Activated naive CD4-positive, alpha-beta T cell treated with anti-CD3 and anti-CD28 coated beads, Interleukin-2, amount 50 U/mL, for 16 hours (primary cell): ENCODE results near the gene C6orf118.

Source experiments
- DNase-seq: peaks from one replicate; pipeline ENCODE4 v3.0.0-alpha.2; 2020

The C6orf118 gene

GRCh38 chr6:165308926-165309731 lies at the start of gene C6orf118:
C6orf118 (minus strand) TSS chr6:165309605; CDS start chr6:165309586, 19 bp downstream.
- DNase-seq: no peak

GRCh38 chr6:165345700-165346099 lies 36.3 kb upstream of the C6orf118 start:
- no peak for DNase-seq

DNA sequence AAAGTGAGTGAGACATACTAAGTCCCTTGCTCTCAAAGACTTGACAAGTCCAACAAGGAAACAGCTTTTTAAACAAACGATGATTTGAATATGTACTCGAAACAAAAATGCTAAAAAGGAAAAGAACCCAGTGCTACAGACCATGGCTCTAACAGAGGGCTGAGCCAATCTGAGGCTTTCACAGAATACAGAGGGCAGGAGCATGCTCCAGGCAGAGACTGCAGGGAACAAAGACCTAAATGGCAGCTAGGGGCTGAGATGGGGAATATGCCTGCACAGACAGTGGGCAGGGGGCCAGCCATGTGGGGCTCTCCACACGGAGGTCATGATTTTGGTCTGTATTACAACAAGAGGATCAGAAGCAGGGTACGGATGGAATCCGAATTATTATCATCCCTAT lies 31.1 kb upstream of the C6orf118 start:
- no peak for DNase-seq

- DNase-seq: no peak
Measured at GRCh38 chr6:165325609-165326008, 16.2 kb upstream of the C6orf118 start.

DNA sequence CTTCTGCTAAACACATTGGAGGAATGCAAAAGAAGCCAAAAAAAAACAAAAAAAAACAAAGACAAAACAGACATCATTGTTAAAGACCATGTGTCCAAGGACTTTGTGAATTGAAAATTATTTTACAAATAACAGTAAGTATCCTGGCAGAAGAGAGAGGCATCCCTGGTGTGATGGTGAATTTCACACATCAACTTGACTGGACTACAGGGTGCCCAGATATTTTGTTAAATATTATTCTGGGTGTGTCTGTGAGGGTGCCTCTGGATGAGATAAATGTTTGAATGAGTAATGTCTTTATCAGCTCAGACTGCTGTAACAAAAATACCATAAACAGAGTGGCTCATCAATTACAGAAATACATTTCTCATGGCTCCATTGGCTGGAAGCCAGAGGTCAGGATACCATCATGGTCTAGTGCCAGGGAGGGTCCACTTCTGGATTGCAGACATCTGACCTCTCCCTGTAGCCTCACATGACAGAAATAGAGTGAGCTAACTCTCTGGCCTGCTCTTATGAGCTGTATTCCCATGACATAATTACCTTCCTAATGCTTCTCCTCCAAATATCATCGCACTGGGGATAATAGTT lies 12.2 kb upstream of the C6orf118 start:
- no peak for DNase-seq

DNA sequence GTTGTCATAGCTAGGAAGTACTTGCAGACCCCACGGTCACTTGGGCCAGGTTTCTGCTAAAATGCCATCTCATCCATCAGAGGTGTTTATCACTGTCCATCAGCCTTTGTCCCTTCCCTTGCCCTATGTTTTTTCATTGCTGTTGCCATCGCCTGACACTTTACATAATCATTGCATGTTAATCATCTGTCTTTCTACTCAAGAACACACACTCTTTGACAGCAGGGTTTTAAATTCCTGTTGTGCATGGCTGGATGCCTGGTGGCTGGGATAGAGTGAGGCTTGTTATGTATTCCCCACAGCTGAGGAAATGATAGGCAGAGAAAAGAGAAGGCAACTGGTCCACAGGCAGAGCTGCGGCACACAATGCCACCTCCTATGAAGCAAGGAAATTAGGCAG lies 11.7 kb upstream of the C6orf118 start:
- no peak for DNase-seq

- DNase-seq: no peak
Measured at GRCh38 chr6:165317723-165318122, 8.3 kb upstream of the C6orf118 start.

GRCh38 chr6:165306955-165307354 lies 2.5 kb downstream of the C6orf118 start:
- DNase-seq: no peak

GRCh38 chr6:165301372-165302246 lies 7.8 kb downstream of the C6orf118 start:
- no peak for DNase-seq

DNA sequence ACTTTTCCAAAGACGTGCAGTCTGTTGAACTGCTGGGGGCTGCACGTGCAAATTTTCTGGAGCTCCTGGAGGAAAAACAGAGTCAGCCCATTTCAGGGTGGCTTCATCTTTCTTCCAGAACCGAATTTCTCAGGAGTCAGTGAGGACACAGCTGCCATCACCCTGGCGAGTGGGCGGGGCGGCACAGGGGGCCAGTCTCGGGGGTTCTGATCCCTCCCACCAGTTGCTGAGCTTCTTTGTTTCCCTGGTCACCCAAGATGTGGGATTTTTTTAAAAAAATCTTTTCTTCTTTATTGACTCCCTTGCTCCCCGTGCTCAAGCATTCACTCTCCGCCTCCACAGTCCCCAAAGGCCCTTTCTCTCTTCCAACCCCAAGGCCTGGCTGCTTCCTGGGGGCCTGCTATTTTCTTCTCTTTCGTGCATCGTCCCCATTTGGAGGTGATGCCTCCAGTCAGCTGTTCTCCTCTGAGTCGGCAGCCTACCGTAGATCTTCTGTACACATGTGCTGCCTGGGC lies 8.9 kb downstream of the C6orf118 start:
- no peak for DNase-seq

DNA sequence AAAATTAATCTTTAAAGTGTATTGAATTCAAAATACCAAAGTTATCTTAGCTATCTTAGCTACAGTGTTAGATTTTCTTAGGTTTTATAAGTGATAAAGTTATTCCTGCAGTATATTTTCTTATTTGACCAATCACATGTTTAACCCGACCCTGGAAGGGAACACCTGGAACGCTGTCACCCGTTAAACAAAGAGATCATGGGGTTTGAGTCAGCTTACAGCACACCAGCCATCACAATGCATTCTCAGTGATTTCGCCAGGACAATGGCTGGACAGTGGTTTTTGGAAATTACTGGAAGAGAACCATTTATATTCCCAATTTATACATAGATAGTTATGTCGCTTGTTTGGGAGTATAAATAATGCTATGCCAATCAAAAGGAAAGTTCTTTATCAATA lies 10.5 kb downstream of the C6orf118 start:
- no peak for DNase-seq

- no peak for DNase-seq
Measured at GRCh38 chr6:165298402-165298801, 11.0 kb downstream of the C6orf118 start.

DNA sequence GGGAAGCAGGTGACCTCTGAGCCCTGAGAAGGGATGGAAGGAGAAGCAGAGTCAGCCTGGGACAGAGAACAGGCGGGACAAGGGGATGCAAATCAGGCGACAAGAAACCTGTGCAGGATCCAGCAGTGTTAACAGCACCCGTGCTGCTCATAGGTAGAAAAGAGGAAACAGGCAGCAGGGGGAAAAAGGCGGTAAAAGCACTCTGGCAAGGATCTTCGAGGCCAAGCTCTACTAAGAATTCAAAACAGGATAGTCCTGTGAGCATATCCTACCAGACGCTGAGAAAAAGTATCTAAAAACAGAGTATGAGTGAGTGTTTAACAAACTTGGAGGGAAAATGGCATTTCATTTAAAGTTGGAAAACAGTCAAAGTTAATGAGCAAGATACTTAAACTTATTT lies 16.7 kb downstream of the C6orf118 start:
- DNase-seq: no peak

DNA sequence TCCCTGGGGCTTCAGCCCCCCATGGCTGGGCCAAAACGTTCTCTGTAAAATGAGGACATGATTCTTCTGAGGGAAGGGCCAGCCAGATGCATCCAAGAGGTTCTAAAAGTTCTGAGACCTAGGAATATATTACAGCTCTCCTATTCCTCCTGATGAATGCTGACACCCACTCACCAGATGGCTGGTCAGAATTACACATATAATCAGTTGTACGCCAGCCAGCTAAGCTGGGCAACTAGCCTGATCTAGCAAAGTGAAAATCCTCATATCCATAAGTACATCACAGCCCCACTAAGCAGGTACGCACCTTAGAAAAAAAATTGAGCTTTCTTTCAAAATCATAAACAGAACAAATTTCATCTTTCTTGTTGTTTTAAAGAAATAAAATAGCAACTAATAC lies 34.8 kb downstream of the C6orf118 start:
- DNase-seq: no peak

- DNase-seq: no peak
Measured at GRCh38 chr6:165272585-165272984, 36.8 kb downstream of the C6orf118 start.

DNA sequence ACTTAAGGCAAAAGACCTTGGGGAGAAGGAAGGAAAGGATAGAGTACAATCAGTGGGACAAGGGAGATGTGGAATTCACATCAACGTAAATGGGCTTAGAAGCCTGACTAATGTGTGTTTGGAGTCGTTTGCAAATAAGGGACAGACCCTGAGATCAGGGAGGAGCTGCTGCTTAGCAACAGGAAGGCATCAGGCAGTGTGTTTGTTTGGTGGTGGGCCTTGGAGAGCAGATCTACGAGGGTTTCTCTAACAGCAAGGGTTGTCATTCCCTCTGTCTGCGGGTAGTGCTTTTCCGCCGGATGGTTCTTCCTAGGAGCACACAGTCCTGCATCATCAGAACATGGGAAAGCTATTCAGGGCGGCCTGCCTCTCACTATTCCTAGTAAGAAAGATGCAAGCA lies 40.4 kb downstream of the C6orf118 start:
- DNase-seq: no peak

DNA sequence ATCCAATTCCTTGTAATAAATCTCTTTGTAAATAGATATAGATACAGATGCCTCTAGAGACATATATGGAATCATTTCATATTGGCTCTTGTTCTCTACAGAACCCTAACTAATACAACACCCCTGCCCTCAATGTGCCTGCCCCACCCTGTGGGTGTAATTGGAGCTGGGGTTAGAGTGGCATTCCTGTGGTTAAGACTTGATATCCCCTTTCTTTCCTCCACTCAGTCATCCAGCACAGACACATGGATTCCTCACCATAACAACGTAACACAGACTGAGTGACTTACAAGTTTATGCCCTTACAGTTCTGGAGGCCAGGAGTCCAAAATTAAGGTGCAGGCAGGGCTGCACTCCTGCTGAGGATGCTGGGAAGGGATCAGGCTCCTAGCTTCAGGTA lies 42.8 kb downstream of the C6orf118 start:
- DNase-seq: no peak

- no peak for DNase-seq
Measured at GRCh38 chr6:165266191-165266590, 43.2 kb downstream of the C6orf118 start.

- no peak for DNase-seq
Measured at GRCh38 chr6:165260462-165260861, 48.9 kb downstream of the C6orf118 start.

DNA sequence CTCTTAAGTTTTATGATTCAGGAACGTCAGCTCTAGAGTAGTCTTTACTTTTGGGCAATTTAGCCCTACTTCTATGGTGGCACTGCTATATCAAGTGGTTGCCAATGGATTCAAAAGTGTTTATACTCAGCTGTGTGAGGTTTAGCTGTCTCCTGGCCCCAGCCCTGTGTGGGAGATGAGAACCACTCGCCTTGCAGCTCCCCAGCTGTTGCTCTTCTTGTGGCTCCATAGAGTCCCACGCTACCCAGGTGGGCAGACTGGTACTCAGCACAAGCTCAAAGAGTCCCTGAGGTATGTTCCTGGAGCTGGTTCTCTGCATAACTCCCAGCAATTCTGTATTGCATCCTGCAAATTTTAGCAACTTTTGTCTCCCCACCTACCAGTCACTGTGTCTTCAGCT lies 59.6 kb downstream of the C6orf118 start:
- no peak for DNase-seq

DNA sequence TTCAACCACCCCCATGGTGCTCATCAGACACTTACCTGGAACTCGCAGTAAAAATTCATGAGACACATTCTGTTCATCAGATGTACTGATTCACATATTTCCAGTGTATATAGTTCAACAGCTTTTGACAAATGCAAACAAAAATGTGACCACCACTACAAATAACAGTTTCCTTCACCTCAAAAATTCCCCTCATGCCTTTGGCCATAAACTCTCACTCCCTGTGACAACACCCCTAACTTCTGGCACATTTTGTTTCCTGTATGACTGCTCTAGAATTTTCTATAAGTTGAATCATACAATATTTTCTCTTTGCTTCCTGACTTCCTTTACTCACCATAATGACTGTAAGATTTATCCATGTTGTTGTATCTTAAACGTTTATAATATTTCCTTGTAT lies 63.7 kb downstream of the C6orf118 start:
- DNase-seq: no peak

DNA sequence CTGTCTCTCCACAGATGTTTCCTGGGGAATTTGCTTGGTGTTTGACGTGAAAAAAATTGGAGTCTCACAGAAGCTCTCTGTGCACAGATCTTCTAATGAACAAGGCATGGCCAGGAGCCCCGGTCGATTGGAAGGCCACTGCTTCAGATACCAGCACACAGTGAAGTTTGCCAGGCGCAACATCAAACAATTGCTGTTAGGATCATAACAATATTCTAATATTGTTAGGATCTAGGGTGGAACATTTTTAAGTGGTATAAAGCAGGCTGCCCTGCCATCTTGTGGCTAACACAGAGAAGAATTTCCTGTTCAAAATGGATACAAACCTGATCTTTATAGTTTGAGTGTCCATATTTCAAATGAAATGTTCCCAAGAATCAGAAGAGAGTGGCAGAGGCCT lies 64.1 kb downstream of the C6orf118 start:
- DNase-seq: no peak

DNA sequence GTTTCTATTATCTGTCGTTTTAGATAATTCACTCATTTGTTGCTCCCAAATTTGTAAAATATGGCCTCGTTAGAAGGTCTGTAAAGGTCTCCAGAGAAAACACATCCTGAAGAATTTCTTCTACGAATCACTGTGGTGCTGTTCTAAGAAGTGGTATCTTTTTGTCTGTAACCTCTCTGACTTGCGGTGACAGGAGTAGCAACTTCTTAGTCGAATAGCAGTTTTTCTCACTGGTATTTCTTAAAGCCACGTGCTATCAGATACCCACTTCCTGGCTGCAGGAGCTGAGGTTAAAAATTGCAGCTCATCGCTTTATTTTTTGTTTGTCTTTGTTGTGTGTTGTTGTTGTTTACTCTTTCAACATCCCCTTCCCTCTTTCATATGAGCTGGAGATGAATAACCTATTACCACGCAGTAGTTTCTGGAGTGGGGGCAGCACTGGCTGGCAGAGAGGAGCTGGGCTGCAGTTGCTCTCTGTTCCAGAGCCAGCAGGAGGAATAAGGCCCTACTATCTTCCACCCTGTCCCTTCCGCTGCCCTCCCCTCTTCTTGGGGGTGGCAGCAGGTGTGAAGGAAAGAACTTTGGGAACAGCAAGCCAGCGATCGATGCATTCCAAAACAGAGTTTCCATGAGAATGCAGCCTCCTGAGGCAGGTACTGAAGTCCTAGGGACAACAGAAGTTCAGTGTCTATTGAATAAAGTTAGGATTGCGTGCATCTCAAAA lies 64.7 kb downstream of the C6orf118 start:
- DNase-seq: no peak
